LNCaP clone FGC (cell line): ENCODE measurements around the gene TBC1D10A.

ENCODE experiments used
- DNase-seq: peaks from one replicate; pipeline ENCODE4 v3.0.0-alpha.2; 2011; ENCODE audit warnings: low read depth
- H3K4me3 ChIP-seq: 2 replicates; pipeline ENCODE4 v1.5.1; 2011; ENCODE audit warnings: mild to moderate bottlenecking, low read depth, low read length, control low read depth
- CTCF ChIP-seq: IDR thresholded peaks from 2 replicates; pipeline ENCODE4 v1.5.1; 2012; ENCODE audit warnings: mild to moderate bottlenecking; ENCODE audit not compliant: control insufficient read depth, insufficient read depth; ENCODE audit errors: extremely low read depth

The TBC1D10A gene

GRCh38 chr22:30328466-30329049 is 1.8 kb upstream of the TBC1D10A start:
- no peak for TF ChIP-seq CTCF
- no peak overlapping the region for H3K4me3 ChIP-seq
- no peak for DNase-seq

- peak overlapping the region; percentile 62; the same call in 1 of the 2 replicates for H3K4me3 ChIP-seq
- peak; percentile 44; the same call in 1 of the 2 replicates for TF ChIP-seq CTCF
- DNase-seq, result no peak
Observed at GRCh38 chr22:30327864-30328345, 1.2 kb upstream of the TBC1D10A start.

GRCh38 chr22:30326255-30326705 is 461 bp downstream of the TBC1D10A start:
- no peak for DNase-seq
- TF ChIP-seq CTCF, result no peak

DNA sequence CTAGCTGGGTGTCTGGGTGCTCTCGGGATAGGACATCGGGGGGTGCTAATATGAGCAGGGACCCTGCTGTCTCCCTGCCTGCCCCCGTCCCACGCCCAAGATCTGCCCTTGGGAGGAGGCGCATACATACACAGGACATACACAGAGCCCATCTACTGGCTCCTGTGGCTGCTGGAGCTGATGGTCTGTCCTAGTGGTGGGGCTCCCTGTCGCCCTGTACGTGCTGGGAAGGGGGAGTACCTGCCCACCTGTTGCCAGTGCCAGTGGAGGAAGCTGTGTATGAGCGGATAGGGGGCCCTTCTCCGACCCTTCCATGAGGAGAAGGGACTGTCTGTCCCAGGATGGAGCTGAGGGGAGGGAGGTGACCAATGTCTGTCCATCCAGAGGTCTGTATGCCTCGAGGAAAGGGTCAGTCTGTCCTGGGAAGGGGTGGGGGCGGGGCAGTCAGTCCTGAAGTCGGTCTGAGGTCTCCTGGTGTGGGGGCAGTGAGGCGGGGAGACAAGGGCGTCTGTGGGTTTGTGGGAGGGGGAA is 952 bp downstream of the TBC1D10A start:
- H3K4me3 ChIP-seq, result peak overlapping the region; percentile 75
- DNase-seq, result no peak
- TF ChIP-seq CTCF, result no peak

More at GRCh38 chr22:30326255-30326705, 461 bp downstream of the TBC1D10A start:
- H3K4me3 ChIP-seq, result peak overlapping the region; percentile 75

DNA sequence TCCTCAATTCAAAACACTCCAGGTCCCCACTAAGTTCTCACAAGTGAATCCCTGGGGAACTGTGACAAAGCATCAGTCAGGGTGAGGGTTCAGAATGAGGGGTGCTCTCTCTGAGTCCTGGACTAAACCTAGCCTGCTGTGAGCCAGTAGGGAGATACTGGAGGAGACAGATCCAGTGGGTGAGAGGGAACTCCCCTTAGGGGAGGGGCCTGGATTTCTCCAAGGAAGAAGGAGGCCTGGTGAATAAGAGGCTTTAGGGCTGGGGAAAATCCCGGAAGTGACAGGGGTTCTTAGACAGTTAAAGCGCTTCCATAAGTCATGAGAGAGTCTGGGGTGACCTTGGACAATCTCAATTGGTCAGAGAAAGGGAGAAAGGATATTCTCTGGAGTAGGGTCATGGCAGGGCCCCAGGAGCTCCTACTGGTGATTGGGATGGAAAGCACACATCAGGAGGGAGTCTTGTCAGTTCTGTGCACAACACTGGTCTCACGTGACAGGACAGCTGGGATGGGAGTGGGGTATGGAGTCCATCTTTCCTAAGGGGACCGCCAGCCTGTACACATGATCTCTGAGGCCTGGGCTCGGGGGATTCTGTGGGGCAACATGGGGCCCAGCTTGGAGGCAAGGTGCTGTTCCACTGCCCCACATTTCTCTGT is 1.5 kb downstream of the TBC1D10A start:
- TF ChIP-seq CTCF, result no peak
- peak overlapping the region; percentile 75; the same call in 1 of the 2 replicates for H3K4me3 ChIP-seq
- DNase-seq, result no peak

DNA sequence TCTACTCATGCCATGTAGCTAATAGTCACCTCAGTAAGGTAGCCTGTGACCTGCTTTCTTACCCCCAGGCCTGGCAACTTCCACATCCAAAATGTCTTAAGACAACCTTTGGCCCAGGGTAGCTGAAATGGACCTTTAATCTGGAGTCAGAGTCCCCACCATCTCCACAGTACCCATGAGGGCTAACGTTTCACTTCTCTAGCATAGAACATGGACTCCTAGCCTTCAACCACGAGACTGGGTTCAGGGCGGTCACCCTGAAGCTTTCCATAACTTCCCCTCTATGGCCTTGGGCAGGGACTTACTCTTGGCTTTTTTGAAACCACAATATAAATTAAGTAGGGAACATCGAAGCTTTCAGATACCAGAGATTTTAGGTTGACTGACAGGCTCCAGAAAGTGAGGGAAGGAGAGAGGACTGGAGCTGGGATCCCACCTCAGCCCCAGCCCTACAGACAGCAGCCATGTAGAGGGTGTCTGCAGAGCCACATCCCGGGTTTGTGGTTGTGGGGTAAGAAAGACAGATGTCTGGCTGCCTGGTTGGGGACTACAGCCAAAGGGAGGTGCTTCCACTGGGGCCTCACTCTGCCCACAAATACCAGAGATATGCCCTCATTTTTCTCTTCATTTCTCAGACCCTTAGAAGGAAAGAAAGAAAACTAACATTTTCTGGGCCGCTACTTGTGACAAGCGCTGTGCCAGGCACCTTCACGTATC is 2.6 kb downstream of the TBC1D10A start:
- no peak for DNase-seq
- no peak overlapping the region for H3K4me3 ChIP-seq

More for the DNA sequence above, 2.6 kb downstream of the TBC1D10A start:
- no peak for TF ChIP-seq CTCF
